ENCODE measurements around the gene UBAC1.
A peak's percentile ranks its signal among the peaks of the same experiment; 100 is the strongest.

Gene UBAC1

GRCh38 chr9:135993765-135994500, 32.8 kb upstream of the UBAC1 start:
- no peak for DNase-seq (ENCODE audit: low read depth)

DNA sequence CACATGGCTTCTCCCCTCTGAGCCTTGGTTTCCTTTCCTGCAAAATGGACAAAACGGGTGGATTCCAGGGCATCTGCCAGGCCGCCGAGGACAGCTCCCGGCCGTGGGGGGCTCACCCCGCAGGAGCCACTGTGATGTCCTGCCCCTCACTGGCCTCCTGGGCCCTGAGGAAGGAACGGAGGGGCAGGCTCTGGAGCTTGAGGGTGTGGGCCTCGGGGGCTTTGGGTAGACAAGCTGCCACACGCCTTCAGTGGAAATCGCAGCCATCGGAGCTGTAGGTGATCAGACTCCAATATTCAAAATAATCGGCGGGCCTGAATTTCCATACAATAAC, 32.2 kb upstream of the UBAC1 start:
- DNase-seq (ENCODE audit: low read depth): no peak

GRCh38 chr9:135992486-135993408, 31.6 kb upstream of the UBAC1 start:
- DNase-seq (ENCODE audit: low read depth): peak; percentile 15

GRCh38 chr9:135991771-135992170, 30.6 kb upstream of the UBAC1 start:
- no peak for DNase-seq (ENCODE audit: low read depth)

DNA sequence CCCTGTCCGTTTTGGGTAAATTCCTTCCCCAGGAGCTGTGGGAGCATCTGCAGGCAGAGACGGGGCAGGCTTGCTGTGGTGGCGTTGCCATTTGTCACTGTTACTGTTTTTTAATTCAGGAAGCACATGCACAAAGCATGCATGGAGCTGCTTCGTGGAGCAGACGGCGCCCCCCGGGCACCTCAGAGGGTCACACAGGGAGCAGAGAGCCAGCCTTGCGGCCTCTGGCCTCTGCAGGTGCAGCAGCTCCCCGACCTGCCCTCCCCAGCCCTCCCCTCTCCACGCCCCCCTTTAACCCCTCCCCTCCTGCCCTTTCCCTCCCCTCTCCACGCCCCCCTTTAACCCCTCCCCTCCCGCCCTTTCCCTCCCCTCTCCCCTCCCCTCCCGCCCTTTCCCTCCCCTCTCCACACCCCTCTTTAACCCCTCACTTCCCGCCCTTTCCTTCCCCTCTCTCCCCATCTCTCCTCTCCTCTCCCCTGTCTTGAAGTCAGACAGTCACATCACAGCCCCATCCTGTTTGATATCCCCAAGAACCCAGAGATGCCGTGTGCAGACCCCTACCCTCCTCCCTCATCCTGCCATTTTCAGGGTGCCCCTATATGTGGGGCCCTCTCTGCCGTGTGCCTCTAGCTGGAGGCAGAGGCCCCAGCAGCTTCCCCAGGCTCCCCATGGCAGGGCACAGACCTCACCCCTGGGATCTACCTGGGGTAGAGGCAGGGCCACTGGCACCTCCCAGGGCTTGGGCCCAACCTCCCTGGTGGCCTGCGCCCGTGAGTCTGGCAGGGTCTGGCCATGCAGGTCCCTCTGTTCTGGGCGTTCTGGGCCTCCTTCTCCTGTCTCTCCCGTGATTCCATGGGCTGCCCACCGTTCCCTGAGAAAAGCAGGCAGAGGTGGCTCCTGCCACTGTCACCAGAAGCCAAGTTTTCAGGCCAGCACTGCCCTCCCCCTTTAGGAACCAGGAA, 29.6 kb upstream of the UBAC1 start:
- DNase-seq (ENCODE audit: low read depth): no peak

GRCh38 chr9:135989722-135990467, 28.7 kb upstream of the UBAC1 start:
- DNase-seq (ENCODE audit: low read depth): no peak

- no peak for DNase-seq (ENCODE audit: low read depth)
Observed at GRCh38 chr9:135989157-135989556, 28.0 kb upstream of the UBAC1 start.

DNA sequence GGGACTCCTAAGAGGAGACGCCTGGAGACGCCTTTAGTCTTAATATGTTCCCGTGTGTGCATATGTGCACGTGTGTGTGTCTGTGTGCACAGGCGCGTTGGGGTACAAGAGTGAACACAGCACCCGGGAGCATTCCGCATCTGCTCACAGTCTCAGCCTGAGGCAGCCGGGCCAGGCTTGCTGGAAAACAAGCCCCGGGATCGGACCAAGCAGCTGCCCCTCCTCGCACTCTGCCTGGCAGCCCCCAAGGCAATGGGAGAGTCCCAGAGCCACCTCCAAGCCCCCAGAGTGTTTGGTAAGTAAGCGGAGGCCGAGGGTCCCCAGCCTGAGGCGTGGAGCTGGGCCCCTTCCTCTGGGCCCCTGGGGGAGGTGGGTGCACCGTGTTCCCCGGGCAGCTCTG, 27.3 kb upstream of the UBAC1 start:
- no peak for DNase-seq (ENCODE audit: low read depth)

DNA sequence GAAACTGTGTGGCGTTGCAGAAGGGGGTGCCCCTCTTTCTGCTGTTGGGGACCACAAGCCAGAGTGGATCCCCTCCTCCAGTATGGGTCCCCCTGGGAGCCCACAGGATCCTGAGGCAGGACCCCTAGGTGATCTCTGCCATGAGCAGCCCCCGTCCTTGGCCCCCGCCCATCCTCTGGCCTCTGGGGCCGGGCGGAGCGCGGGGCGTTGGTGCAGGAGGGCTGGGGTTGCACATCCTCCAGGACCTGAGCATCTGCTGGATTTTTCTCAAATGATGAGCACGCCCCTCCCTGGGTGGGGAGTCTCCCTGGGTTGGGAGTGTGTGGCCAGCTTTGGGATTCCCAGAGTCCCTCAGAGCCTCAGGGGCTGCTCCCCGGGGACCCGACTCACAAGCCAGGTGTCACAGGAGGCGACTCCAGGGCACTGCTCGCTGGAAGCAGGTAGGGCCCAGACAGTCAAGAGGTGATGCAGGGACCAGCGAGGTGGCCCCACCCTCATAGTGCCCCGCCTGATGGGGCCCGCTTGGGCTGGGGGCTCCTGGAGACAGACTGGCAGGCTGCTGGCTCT, 26.7 kb upstream of the UBAC1 start:
- no peak for DNase-seq (ENCODE audit: low read depth)

- DNase-seq (ENCODE audit: low read depth): no peak
Observed at GRCh38 chr9:135986605-135987004, 25.4 kb upstream of the UBAC1 start.

GRCh38 chr9:135985889-135986288, 24.7 kb upstream of the UBAC1 start:
- DNase-seq (ENCODE audit: low read depth): no peak

DNA sequence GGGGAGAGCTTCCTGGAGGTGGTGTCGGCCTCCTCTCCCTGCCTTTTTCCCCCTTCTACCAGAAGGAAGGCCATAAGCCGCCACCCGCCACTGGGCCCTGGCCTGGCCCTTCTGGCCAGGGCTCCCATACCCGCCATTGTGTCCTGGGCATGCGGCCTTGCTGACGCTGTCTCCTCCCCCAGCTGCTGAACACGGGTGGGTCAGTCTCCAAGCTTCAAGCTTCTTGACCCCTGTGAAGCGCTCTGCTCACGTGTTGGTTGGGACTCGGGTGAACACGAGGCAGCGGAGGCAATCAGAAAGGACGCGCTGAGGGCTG, 24.2 kb upstream of the UBAC1 start:
- no peak for DNase-seq (ENCODE audit: low read depth)

DNA sequence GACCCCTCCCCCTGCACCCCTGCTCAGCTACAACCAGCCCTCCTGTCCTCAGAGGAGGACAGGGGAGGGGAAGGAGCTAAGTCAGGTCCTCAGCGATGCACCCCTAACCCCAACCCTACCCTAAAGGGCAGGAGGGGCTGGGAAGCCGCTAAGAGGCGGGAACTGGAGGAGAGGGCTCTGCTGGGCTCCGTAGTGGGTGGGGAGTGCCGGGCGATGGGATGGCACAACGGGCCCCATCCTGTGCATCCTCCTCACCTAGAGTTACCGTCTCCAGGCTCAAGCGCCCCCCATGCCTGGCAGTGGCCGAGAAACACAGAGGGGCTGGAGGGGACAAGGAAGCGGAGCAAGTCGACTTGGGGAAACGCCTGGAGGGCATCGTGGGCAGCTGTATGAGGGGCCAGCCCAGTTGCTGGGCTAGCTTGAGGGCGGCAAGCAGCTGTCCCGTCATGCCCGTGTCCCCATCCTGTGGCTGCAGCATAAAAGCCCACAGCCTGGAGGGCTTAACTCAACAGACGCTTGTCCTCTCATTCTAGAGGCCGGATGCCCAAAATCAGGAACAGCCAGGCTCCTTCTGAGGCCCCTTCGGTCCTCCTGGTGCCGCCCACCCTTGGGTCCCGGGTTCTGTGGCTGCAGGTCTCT, 23.0 kb upstream of the UBAC1 start:
- no peak for DNase-seq (ENCODE audit: low read depth)

GRCh38 chr9:135983208-135984071, 22.3 kb upstream of the UBAC1 start:
- DNase-seq (ENCODE audit: low read depth): no peak

DNA sequence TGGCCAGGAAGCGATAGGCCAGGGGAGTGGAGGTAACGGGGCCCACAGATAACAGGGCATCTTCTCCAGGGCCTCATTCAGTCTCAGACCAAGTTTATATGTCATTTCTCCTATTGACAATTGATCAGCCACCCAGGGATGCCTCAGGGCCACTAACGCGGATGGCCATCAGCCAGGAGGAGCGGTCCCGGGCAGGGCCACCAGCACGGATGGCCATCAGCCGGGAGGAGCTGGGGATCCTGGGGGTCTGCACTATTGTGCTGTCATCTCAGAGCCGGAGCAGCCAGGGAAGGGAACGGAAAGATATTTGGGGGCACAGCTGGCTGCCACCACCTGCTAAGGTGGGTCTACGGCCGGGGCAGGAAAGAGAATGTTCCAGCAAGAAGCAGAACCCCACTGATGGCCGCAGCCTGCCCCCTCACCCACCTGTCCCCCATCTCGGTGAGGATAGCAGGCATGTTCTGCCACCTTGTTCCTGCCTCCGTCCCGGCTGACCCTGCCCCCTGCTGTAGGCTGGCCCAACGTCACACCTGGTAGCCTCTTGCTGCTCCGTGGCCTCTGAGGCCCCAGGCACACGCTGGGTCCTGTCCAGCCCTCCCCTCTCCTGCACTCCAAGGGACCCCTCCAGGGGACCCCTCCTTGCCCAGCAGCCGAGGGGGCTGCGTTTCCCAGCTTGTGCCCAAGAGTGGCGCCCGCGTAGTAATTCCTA, 21.5 kb upstream of the UBAC1 start:
- no peak for DNase-seq (ENCODE audit: low read depth)

GRCh38 chr9:135980926-135981630, 19.9 kb upstream of the UBAC1 start:
- no peak for DNase-seq (ENCODE audit: low read depth)

- DNase-seq (ENCODE audit: low read depth): no peak
Observed at GRCh38 chr9:135979547-135980166, 18.5 kb upstream of the UBAC1 start.
